ENCODE data around the gene EHBP1.
"Not testable (repeated sequence)": the region's sequence is repeated elsewhere in the genome, so short reads cannot be mapped to it uniquely, and the experiment has no call there.

The EHBP1 gene

GRCh38 chr2:63054841-63055225, 349.3 kb downstream of the EHBP1 start:
- no peak for DNase-seq

DNA sequence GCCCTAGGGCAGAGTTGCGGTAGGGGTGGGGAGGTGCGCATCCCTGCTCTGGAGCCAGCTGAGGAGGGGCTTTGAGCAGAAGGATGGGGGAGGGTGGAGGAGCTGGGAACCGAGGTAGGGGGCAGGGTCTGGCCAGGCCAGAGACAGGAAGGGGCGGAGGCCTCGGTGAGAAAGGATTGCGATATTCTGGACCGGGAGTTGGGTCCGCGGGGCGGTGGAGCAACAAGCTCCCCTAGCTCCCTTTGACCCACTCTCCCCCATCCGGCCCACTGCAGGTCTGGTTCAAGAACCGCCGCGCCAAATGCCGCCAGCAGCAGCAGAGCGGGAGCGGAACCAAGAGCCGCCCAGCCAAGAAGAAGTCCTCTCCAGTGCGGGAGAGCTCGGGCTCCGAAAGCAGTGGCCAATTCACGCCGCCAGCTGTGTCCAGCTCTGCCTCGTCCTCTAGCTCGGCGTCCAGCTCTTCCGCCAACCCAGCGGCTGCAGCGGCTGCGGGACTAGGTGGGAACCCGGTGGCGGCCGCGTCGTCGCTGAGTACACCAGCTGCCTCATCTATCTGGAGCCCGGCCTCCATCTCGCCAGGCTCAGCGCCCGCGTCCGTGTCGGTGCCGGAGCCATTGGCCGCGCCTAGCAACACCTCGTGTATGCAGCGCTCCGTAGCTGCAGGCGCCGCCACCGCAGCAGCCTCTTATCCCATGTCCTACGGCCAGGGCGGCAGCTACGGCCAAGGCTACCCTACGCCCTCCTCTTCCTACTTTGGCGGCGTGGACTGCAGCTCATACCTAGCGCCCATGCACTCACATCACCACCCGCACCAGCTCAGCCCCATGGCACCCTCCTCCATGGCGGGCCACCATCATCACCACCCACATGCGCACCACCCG, 350.0 kb downstream of the EHBP1 start:
- no peak for DNase-seq

GRCh38 chr2:63056107-63057050, 350.9 kb downstream of the EHBP1 start:
- no peak for DNase-seq

DNA sequence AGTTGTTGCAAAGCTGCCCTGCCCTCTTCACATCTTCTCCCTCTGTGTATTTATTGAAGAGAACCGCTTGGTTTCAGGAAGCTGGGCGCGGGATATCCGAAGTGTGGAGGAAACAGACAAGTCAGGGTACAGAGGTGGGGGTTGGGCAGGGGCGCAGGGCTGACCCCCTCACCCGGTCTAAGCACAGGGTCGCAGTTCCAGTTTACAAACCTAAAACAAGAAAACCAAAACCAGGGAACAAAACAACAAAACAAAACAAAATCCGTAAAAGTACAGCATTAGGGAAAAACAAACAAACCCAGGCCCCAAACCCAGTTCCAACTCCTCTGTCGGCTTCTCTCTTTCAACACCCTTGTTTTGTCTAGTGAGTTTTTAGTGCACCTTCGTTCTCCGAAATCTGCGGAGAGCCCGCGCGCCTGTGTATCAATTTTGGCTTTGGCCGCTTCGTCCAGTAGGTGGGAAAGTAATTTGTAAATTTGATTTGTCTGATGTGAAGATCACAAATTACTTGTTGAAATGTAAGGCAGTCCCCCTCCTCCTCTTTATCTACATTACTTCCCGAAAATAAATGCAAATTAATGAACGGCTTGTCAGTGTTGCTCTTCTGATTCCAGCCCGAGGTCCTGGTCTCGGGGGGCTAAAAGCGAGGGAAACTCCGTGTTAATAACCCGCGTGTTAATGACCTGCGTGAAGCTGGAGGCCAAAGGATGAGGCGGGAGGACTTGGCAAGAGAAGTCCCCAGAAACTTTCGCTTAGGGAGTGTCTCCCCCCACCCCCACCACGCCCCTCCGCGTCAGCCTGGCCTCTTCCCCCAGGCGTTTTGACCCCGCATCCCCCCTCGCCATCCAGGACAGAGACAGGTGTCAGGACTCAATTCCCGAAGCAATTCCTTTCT, 352.0 kb downstream of the EHBP1 start:
- no peak for DNase-seq

GRCh38 chr2:63058144-63058920, 352.8 kb downstream of the EHBP1 start:
- DNase-seq: no peak

- no peak for DNase-seq
Measured at GRCh38 chr2:63058921-63059792, 353.6 kb downstream of the EHBP1 start.

GRCh38 chr2:63059793-63060471, 354.4 kb downstream of the EHBP1 start:
- no peak for DNase-seq

DNA sequence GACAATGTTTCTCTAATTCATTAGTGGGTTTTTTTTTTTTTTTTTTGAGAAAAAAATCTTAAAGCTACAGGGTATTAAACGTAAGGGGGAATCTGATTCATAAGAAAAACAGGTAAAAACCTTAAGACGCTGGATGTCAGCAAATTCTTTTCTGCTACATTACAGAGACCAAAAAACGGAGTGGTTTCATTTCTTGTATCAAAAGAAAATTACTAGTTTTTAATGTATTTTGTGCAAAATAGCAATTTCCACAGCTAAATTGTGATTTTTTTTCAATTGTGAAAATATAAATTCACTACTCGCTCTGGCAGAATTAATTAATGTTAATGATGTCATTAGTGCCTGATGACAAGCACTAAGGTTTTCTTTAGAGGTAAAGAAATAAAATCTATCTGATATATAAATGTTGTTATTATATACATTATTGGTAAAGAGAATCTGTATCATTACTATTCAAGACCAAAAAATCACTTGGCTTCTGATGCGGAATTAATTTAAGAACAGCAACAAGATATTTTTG, 355.0 kb downstream of the EHBP1 start:
- DNase-seq: no peak

DNA sequence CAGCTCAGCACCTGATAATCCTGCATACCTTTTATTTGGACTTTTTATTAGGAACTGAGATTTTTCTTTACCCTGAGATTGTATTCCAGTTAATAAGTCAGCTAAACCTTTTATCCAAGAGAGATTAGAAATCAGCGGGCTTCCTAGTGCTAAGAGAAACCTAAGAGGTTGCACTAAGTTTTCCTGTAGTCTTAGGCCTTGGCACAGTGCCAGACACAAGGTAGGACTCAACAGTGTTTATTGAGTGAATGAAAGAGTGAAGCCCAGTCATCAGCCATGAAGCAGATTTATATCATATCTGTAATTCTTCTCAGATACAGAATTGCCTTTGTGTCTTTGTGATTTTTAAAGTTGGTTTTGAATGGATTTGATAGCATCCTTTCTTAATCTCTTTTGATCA, 358.7 kb downstream of the EHBP1 start:
- DNase-seq: no peak

GRCh38 chr2:63064661-63065060, 359.1 kb downstream of the EHBP1 start:
- no peak for DNase-seq

DNA sequence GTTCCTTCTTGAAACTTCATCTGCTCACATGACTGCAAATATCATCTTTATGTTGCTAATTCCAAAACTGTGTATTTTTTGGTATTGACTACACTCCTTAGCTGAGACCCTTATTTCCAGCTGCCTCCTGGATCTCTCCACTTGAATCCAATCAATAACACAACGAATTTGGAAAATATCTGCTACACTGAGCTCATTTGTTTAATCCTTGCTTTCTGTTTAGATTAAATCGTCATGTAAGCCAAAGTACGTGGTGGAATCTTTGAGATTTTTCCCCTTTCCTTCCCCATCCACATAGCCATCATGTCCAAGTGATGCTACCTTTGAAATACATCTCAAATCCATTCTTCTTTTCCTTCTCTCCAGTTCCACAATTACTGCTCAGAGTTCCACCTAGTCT, 360.8 kb downstream of the EHBP1 start:
- DNase-seq: no peak

GRCh38 chr2:63066838-63067237, 361.3 kb downstream of the EHBP1 start:
- no peak for DNase-seq

DNA sequence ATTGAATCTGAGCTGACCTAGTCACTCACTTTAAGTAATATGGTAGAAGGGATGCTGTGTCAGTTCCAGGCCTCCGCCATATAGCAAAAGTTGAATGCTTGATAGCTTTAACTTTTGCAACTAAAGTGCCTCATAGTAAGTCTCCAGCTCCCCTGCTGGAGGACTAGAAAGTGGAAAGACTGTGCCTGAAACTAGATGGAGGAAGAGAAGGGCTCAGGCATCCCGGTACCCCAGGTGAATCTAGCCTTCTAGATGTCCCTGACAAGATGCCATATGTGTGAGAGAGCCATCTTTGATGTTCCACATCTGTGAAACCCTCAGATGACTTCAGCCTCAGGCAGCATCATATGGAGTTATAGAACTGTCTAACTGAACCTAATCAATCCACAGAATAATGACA, 366.2 kb downstream of the EHBP1 start:
- no peak for DNase-seq

GRCh38 chr2:63073994-63074393, 368.5 kb downstream of the EHBP1 start:
- no peak for DNase-seq

- not testable (repeated sequence) for DNase-seq
Measured at GRCh38 chr2:63074399-63074798, 368.9 kb downstream of the EHBP1 start.

DNA sequence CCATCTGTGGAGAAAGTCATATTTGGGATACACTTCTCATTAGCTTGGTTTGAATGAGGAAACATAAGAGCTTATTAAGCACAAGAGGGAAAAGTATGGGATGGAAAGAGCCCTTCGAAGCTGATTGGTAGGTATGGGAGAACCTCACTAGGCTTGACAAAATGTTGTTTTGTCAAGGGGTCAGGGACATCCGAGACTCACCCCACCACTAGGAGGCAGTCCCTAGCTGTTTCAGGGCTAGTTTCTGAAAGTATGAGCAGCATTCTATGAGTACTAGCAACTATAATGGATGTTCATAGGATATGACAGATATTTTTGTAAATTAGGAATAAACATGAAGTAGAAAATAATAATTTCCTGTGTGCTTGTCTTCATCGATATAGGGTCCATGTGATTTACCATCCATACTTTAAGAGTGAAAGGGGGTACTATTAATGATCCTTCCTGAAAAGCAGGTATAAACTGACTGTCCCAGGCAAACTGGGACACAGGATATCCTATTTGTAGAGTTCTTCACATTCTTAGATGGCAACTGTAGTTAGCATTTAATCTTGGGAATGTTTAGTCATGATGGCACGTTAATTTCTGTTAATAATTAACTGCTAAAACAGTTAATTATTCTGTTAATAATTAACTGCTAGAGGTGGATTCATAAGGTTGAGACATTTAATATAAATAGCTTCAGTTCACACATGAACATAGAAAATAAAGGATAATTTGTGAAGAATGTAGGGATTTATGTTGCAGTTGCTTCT, 373.5 kb downstream of the EHBP1 start:
- no peak for DNase-seq

GRCh38 chr2:63081404-63081803, 375.9 kb downstream of the EHBP1 start:
- DNase-seq: no peak

DNA sequence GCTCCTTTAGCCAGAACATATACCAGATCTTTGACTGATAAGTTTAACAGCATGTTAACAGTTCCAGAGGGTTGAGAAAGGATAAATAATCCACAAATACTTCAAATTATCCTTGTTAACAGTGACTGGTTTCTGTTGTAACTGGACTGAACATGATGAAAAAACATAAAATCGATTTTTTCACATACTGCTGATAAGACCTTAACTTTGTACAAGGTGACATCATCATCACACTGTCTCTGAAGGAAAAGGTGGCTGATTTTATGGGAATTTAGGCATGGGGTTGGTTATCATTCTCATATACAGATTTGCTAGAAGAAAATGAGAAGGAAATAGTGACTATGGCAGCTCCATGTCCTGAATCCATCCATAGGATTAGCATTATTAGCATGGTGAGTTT, 381.2 kb downstream of the EHBP1 start:
- no peak for DNase-seq

DNA sequence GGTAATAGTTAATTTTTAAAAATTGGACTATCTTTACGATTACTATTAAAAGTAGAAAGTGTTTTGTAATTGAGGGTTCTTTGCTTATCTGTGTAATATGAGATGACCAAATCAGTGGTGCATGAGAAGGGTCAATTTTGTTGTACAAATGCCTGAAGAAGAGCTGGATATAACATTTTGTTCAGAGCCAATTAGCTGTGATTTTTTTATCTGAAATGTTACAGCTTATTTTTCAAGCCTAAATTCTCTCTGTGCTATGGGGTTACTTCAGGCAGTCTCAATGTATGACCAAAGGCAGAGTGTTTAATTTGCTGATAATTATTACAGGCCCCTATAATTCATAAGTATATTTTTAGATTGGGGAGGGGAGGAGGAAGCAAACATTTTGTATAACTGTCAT, 386.9 kb downstream of the EHBP1 start:
- no peak for DNase-seq
